Trophoblast cell (in vitro differentiated cells and primary cell): ENCODE data around the gene DCXR.

Experiments used
- DNase-seq, 2 donors: peaks; one replicate each; pipeline ENCODE4 v3.0.0-alpha.2; 2016
- H2AFZ ChIP-seq: 2 replicates; pipeline ENCODE4 v1.6.1; 2013; ENCODE audit warnings: low read length, moderate library complexity, mild to moderate bottlenecking; ENCODE audit not compliant: insufficient read depth, poor library complexity
- H2AK5ac ChIP-seq: 2 replicates; pipeline ENCODE4 v1.6.1; 2013; ENCODE audit warnings: mild to moderate bottlenecking, low read length
- H2BK120ac ChIP-seq: 2 replicates; pipeline ENCODE4 v1.6.1; 2013; ENCODE audit warnings: low read length, mild to moderate bottlenecking, moderate library complexity; ENCODE audit not compliant: insufficient read depth, poor library complexity
- H2BK12ac ChIP-seq: 2 replicates; pipeline ENCODE4 v1.6.1; 2013; ENCODE audit warnings: mild to moderate bottlenecking, low read length, moderate library complexity
- H2BK5ac ChIP-seq: 2 replicates; pipeline ENCODE4 v1.6.1; 2013; ENCODE audit warnings: low read length, low read depth, moderate library complexity, mild to moderate bottlenecking; ENCODE audit not compliant: poor library complexity
- H3K14ac ChIP-seq: 2 replicates; pipeline ENCODE4 v1.6.1; 2013; ENCODE audit warnings: mild to moderate bottlenecking, low read length
- H3K18ac ChIP-seq: 2 replicates; pipeline ENCODE4 v1.6.1; 2013; ENCODE audit warnings: mild to moderate bottlenecking, low read length
- H3K23ac ChIP-seq: 2 replicates; pipeline ENCODE4 v1.6.1; 2013; ENCODE audit warnings: low read length
- H3K27ac ChIP-seq: 2 replicates; pipeline ENCODE4 v1.5.1; 2013; ENCODE audit warnings: low read depth, mild to moderate bottlenecking, inconsistent platforms, low read length, moderate library complexity
- H3K27me3 ChIP-seq: 2 replicates; pipeline ENCODE4 v1.6.1; 2013; ENCODE audit warnings: inconsistent platforms, mild to moderate bottlenecking, low read length, moderate library complexity; ENCODE audit not compliant: insufficient read depth
- H3K36me3 ChIP-seq, 2 experiments: 1 replicate in 1 of 2; 2 replicates in 1 of 2; pipeline ENCODE4 v1.6.1; 2013; ENCODE audit warnings: low read length in 2 of 2, mild to moderate bottlenecking in 2 of 2, moderate library complexity in 1 of 2; ENCODE audit not compliant: insufficient read depth in 2 of 2, control insufficient read depth in 1 of 2
- H3K4ac ChIP-seq: 2 replicates; pipeline ENCODE4 v1.6.1; 2013; ENCODE audit warnings: low read depth, mild to moderate bottlenecking, low read length, moderate library complexity
- H3K4me1 ChIP-seq, 2 experiments: 1 replicate in 1 of 2; 2 replicates in 1 of 2; pipeline ENCODE4 v1.6.1; 2013; ENCODE audit warnings: low read length in 2 of 2, mild to moderate bottlenecking in 2 of 2, moderate library complexity in 1 of 2; ENCODE audit not compliant: insufficient read depth in 2 of 2, control insufficient read depth in 1 of 2
- H3K4me2 ChIP-seq: 2 replicates; pipeline ENCODE4 v1.6.1; 2013; ENCODE audit warnings: inconsistent platforms, mild to moderate bottlenecking, low read length, moderate library complexity
- H3K4me3 ChIP-seq: 2 replicates; pipeline ENCODE4 v1.5.1; 2013; ENCODE audit warnings: mild to moderate bottlenecking, low read depth, low read length, inconsistent platforms
- H3K79me1 ChIP-seq: one replicate; pipeline ENCODE4 v1.6.1; 2013; ENCODE audit warnings: low read length
- H3K79me2 ChIP-seq: 2 replicates; pipeline ENCODE4 v1.6.1; 2013; ENCODE audit warnings: low read length, mild to moderate bottlenecking; ENCODE audit not compliant: control insufficient read depth, insufficient read depth, poor library complexity
- H3K9ac ChIP-seq: 2 replicates; pipeline ENCODE4 v1.6.1; 2013; ENCODE audit warnings: mild to moderate bottlenecking, low read length
- H3K9me3 ChIP-seq: 2 replicates; pipeline ENCODE4 v1.6.1; 2013; ENCODE audit warnings: low read depth, mild to moderate bottlenecking, control low read depth, inconsistent platforms, low read length; ENCODE audit not compliant: insufficient read depth
- H4K12ac ChIP-seq: 2 replicates; pipeline ENCODE4 v1.6.1; 2013; ENCODE audit warnings: low read depth, mild to moderate bottlenecking, low read length, moderate library complexity
- H4K8ac ChIP-seq: 2 replicates; pipeline ENCODE4 v1.6.1; 2013; ENCODE audit warnings: low read depth, mild to moderate bottlenecking, low read length, moderate library complexity
- H4K91ac ChIP-seq: one replicate; pipeline ENCODE4 v1.6.1; 2013; ENCODE audit warnings: low read depth, mild to moderate bottlenecking, low read length, moderate library complexity
- WGBS: extraction: QIAGEN DNeasy Blood & Tissue Kit; methylation state at CpG from one replicate; pipeline ENCODE4 v1.1.7; 2013; ENCODE audit warnings: missing lambda C conversion rate; ENCODE audit not compliant: insufficient read length, insufficient coverage; ENCODE audit errors: extremely low coverage; 5-methylcytosine and 5-hydroxymethylcytosine counted together

The DCXR gene

DNA sequence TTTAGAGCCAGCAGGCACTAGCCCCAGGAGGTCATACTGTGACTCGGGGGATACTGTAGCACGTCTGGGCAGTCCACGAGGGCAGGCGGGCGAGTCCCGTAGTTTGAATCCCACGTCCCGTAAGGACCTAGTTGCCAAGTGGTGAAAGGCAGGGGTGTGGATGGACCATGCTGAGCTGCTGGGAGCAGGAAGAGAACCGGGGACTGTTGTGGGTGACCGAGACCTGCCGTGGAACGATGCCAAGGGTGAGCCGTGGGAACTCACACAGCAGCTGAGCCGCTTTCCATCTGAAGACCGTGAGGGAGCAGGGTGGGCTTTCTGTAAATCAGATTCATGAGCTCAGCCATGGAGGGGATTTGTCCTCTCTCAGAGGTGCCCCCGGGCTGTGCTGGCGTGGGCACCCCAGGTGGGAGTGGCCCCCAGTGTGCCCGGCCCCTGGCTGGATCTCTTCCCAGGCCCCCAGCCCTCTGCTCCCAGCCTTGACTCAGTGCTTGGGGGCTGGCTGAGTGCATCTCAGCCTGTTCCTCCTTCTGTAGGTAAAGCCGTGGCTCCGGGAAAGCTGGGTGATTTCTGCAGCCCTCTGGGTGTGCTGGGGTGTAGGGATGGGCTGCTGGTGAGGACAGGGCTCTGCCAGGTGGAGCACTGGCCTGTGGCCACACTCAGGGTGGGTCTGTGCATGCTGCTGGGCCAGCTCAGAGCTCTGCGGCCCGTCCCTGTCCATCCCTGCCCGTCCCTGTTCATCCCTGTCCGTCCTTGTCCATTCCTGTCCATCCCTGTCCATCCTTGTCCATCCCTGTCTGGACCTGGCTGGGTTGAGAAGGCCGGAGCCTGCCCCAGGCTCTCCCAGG, 46.4 kb downstream of the DCXR start:
- Histone ChIP-seq H3K27ac (peak overlapping the region; percentile 37), H3K4me3 (no peak overlapping the region), H3K9me3 (peaks cover 12% of the 10 kb centered on the region), H3K4me2 (no peak overlapping the region), H2AK5ac (peak overlapping the region; percentile 64), H2BK120ac (peak overlapping the region; percentile 19), H3K14ac (peak overlapping the region; percentile 48), H3K18ac (peak overlapping the region; percentile 55), H3K9ac (no peak overlapping the region), H2BK5ac (no peak overlapping the region), H3K27me3 (no peaks in the 10 kb centered on the region), H3K23ac (no peak overlapping the region), H3K36me3 (peaks cover 13 to 18% of the 10 kb centered on the region in 2 experiments), H2BK12ac (peak overlapping the region; percentile 63), H4K12ac (no peak overlapping the region), H4K91ac (peak overlapping the region; percentile 65), H3K4me1 (peaks cover 18 to 19% of the 10 kb centered on the region in 2 experiments), H4K8ac (peak overlapping the region; percentile 36), H3K79me1 (peaks cover 9% of the 10 kb centered on the region), H3K79me2 (no peaks in the 10 kb centered on the region), H3K4ac (peak overlapping the region; percentile 24), H2AFZ (no peak overlapping the region)
- no CpG with 5 or more reads among the region's 25 CpGs for WGBS
- DNase-seq: no peak

DNA sequence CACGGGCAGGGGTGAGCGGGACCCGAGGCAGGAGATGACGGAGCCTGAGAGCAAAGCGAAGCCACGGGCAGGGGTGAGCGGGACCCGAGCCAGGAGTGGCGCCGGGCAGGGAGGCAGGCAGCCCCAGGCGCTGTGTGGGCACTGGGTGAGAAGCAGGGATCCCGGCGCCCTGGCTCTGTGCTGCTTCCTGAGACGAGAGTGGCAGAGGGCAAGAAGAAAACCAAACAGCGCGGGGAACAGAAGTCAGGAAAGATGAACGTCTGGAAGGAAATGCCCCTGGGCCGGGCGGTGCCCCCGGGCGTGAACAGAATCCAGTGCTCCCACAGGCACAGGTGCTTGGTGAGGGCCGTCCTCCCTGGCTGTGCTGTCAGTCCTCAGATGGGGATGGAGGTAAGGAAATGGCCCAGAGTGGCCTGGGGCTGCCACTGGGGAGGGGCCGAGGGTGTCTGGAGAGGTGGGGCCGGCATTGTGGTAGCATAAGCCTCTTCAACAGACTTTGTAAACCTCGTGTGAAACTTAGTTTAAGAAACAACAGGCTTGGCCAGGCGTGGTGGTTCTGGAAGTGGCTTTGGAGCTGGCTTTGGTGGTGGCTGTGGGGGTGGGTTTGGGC, 50.2 kb downstream of the DCXR start:
- H3K9ac ChIP-seq: no peak overlapping the region
- WGBS: no CpG with 5 or more reads among the region's 26 CpGs
- no peak overlapping the region for H4K12ac ChIP-seq
- no peak overlapping the region for H2BK12ac ChIP-seq
- H3K36me3 ChIP-seq: peaks cover 27 to 35% of the 10 kb centered on the region in 2 experiments
- peaks cover 6% of the 10 kb centered on the region for H3K79me1 ChIP-seq
- H3K79me2 ChIP-seq: peaks cover 3% of the 10 kb centered on the region
- H3K14ac ChIP-seq: no peak overlapping the region
- no peak overlapping the region for H3K4ac ChIP-seq
- H3K4me3 ChIP-seq: no peak overlapping the region
- H2AFZ ChIP-seq: no peak overlapping the region
- no peak overlapping the region for H3K4me2 ChIP-seq
- H4K8ac ChIP-seq: no peak overlapping the region
- H3K27ac ChIP-seq: no peak overlapping the region
- no peak overlapping the region for H2AK5ac ChIP-seq
- peaks cover 18 to 20% of the 10 kb centered on the region in 2 experiments for H3K4me1 ChIP-seq
- H3K27me3 ChIP-seq: no peaks in the 10 kb centered on the region
- DNase-seq: peak; percentile 81 to 82
- H4K91ac ChIP-seq: no peak overlapping the region
- H2BK120ac ChIP-seq: no peak overlapping the region
- H2BK5ac ChIP-seq: no peak overlapping the region
- no peak overlapping the region for H3K23ac ChIP-seq
- H3K9me3 ChIP-seq: peaks cover 16% of the 10 kb centered on the region
- H3K18ac ChIP-seq: no peak overlapping the region

DNA sequence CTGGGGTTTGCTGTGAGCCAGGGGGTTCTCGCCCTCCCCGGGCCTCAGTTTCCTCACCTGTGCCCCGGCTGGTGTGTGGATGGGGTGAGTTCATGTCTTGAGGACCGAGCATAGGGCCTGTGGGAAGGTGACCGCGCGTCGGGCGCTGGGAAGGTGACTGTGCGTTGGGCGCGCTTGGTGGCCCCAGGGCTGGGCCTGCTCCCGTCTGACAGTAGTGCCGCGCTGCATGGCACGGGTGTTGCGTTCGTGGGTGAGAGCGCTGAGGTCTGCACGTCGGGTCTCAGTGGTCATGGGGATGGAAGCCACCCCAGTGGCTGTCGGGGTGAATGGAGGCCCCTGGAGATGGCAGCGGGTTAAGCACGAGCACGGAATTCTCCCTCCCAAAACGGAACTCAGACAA, 50.9 kb downstream of the DCXR start:
- Histone ChIP-seq H3K27me3 (no peaks in the 10 kb centered on the region), H4K12ac (no peak overlapping the region), H2BK120ac (no peak overlapping the region), H3K14ac (no peak overlapping the region), H3K27ac (no peak overlapping the region), H3K18ac (no peak overlapping the region), H3K23ac (no peak overlapping the region), H3K79me1 (peaks cover 6% of the 10 kb centered on the region), H3K79me2 (peaks cover 3% of the 10 kb centered on the region), H3K9me3 (peaks cover 16% of the 10 kb centered on the region), H2BK12ac (peak overlapping the region; percentile 23), H2AFZ (no peak overlapping the region), H3K4me3 (no peak overlapping the region), H2BK5ac (no peak overlapping the region), H2AK5ac (peak overlapping the region; percentile 39), H3K36me3 (peaks cover 27 to 35% of the 10 kb centered on the region in 2 experiments), H3K4me1 (peaks cover 16 to 18% of the 10 kb centered on the region in 2 experiments), H3K4ac (no peak overlapping the region), H4K8ac (no peak overlapping the region), H3K9ac (no peak overlapping the region), H3K4me2 (no peak overlapping the region), H4K91ac (no peak overlapping the region)
- WGBS: no CpG with 5 or more reads among the region's 26 CpGs
- no peak for DNase-seq
